Measurements from ENCODE around the gene KCNJ15.

KCNJ15 gene

DNA sequence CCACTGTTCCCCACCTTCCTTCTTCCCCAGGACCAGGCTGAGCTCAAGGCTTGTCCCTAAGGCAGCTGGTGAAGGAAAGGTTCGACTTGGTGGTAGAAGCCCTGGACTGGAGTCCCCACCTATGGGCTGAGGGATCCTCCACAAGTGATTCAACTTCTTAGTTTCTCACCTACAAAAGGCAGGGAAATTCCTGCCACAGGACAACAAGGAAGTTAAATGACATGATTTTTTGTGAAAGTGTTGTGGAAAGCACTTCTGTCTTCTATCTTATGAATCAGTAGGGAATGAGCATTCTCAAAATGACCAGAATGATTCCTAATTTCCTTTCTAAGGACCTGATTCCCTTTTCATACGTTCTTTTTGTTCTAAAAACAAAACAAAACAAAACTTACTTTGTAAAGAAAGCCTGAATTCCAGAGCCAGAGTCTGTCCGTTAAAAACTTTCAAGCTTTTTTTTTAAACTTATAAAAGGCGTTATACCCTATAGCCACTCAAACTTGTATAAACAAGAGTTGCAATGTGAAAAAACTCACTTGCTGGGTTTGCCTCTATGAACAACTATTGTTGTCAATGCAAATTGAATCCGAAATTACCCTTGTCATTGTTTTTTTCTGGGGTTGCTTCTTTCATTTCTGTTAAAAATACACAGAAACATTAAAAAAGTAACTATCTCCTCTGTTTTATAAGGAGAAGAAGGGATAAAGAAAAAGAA lies 12.2 kb downstream of the KCNJ15 start:
- 92% methylated on average over 5 of the region's 5 CpGs for WGBS
- Histone ChIP-seq H3K9ac (ENCODE audit: low read depth, low read length) (no peak overlapping the region), H3K27me3 (ENCODE audit: insufficient read depth, low read length) (no peaks in the 10 kb centered on the region), H3K27ac (ENCODE audit: low read depth, low read length) (no peak overlapping the region), H3K36me3 (ENCODE audit: insufficient read depth, low read length) (no peaks in the 10 kb centered on the region), H3K4me1 (ENCODE audit: insufficient read depth, low read length) (peaks cover 11% of the 10 kb centered on the region; the same call in 1 of the 2 replicates), H3K9me3 (ENCODE audit: insufficient read depth, low read depth, low read length) (no peaks in the 10 kb centered on the region), H3K4me3 (ENCODE audit: low read length) (no peak overlapping the region)

DNA sequence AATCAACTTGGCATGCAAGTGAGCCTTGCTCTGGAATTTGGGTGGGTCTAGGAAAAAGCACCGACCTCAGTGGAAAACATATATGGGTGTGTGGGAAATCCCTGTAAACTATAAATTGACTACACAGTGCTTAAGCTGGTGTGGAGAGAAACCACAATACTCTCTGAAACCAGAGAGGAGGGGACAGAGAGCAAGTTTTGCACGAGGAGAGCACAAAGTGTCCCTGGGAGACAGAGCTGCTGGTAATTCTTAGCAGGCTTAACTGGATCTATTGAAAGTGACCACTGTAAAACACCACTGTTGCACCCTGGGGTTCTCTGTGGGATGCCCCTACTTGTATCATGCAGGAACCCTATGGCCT lies 12.8 kb downstream of the KCNJ15 start:
- no peak overlapping the region for H3K9ac ChIP-seq (ENCODE audit: low read depth, low read length)
- H3K4me3 ChIP-seq (ENCODE audit: low read length) = no peak overlapping the region
- no peaks in the 10 kb centered on the region for H3K36me3 ChIP-seq (ENCODE audit: insufficient read depth, low read length)
- H3K4me1 ChIP-seq (ENCODE audit: insufficient read depth, low read length) = peaks cover 11% of the 10 kb centered on the region; the same call in 1 of the 2 replicates
- no peak overlapping the region for H3K27ac ChIP-seq (ENCODE audit: low read depth, low read length)
- H3K27me3 ChIP-seq (ENCODE audit: insufficient read depth, low read length) = no peaks in the 10 kb centered on the region
- no peaks in the 10 kb centered on the region for H3K9me3 ChIP-seq (ENCODE audit: insufficient read depth, low read depth, low read length)
- 70% methylated on average over 2 of the region's 2 CpGs for WGBS

DNA sequence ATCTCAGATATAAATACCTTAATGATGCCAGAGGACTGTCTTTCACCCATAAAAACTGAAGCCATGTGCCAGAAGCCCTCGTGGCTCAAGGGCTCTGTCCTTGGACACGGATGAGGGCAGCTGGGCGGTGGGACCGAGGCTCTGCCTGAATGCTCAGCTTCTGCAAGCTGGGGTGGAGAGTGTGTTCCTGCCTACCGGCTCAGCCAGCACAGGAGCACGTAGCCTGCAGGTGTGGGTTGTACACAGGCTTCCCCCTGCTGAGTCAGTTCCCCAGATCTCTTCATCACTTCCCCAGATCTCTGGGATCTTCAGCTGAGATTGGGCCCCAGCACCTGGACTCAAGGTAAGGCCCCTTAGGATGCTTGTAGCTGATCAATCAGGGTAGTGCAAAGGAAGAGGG lies 15.4 kb downstream of the KCNJ15 start:
- Histone ChIP-seq H3K36me3 (ENCODE audit: insufficient read depth, low read length) (no peaks in the 10 kb centered on the region), H3K27me3 (ENCODE audit: insufficient read depth, low read length) (no peaks in the 10 kb centered on the region), H3K9ac (ENCODE audit: low read depth, low read length) (no peak overlapping the region), H3K4me3 (ENCODE audit: low read length) (no peak overlapping the region), H3K27ac (ENCODE audit: low read depth, low read length) (no peak overlapping the region), H3K9me3 (ENCODE audit: insufficient read depth, low read depth, low read length) (no peaks in the 10 kb centered on the region), H3K4me1 (ENCODE audit: insufficient read depth, low read length) (peaks cover 11% of the 10 kb centered on the region; the same call in 1 of the 2 replicates)
- 90% methylated on average over 6 of the region's 6 CpGs for WGBS

DNA sequence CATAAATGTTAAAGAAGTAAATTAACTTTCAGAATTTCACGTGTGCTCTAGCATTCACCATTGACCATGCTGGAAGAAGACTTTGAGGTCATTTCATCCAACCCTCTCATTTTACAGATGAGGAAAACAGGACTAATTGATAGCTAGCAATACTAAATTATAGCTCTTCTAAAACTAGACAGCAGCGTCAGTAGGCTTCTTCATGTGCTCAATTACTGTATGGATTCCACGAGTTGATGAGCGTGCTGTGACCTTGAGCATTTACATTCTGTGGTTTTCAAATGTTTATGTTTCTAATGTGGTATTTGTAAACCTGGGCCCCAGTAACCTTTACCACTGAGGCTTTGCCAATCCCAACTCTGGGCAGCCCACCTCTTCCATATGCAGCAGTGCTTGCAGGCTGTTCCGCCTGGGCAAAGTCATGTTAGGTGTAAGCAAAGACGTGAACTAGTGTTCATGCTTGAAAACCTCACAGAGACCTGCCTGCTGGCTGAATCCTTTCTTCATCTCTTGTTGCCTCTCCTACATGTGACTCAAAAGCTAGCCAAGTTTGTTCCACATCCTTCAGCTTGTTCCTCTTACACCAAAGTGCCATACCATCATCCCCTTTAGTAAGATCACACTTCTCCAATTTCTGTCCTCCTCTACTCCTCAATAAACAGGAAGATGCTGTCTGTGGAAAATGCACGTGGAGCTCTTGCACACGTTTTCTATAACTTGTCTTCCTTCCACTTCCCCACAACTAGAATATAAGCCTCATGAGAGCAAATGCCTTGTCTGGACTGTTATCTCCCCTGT lies 17.2 kb downstream of the KCNJ15 start:
- H3K27me3 ChIP-seq (ENCODE audit: insufficient read depth, low read length) = no peaks in the 10 kb centered on the region
- H3K4me3 ChIP-seq (ENCODE audit: low read length) = no peak overlapping the region
- H3K27ac ChIP-seq (ENCODE audit: low read depth, low read length) = no peak overlapping the region
- H3K9ac ChIP-seq (ENCODE audit: low read depth, low read length) = no peak overlapping the region
- no peaks in the 10 kb centered on the region for H3K9me3 ChIP-seq (ENCODE audit: insufficient read depth, low read depth, low read length)
- H3K36me3 ChIP-seq (ENCODE audit: insufficient read depth, low read length) = no peaks in the 10 kb centered on the region
- peaks cover 6% of the 10 kb centered on the region; the same call in 1 of the 2 replicates for H3K4me1 ChIP-seq (ENCODE audit: insufficient read depth, low read length)
- WGBS = 93% methylated on average over 8 of the region's 8 CpGs

DNA sequence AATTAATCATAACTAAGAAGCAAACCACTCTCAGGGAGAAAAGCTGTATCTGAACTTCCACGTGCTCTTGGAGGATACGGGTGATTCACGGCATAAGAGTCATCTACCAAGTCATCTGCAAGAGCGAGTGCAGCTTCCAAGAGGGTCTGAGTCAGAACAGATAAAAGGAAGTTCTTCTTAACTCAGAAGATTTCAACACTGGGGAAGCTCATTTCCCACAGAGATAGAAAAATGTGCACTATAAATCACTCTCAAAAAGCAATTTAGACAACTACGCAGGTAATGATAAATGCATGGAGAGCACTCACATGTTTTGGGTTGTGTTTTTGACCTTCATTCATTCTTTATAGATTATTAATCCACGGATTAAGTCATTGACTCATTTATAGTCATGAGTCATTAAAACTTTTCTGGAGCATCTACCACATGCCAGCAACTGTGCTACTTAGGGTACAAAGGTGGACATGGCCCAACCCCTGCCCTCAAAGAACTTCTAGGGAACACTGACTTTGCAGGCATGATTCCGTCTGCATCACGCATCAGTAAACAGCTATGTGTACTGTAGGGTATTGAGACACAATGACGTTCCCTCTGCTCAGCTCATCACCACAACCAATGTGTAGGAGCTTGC lies 20.8 kb downstream of the KCNJ15 start:
- no peak overlapping the region for H3K4me3 ChIP-seq (ENCODE audit: low read length)
- peaks cover 4% of the 10 kb centered on the region; the same call in 1 of the 2 replicates for H3K4me1 ChIP-seq (ENCODE audit: insufficient read depth, low read length)
- H3K36me3 ChIP-seq (ENCODE audit: insufficient read depth, low read length) = no peaks in the 10 kb centered on the region
- H3K27ac ChIP-seq (ENCODE audit: low read depth, low read length) = no peak overlapping the region
- H3K27me3 ChIP-seq (ENCODE audit: insufficient read depth, low read length) = no peaks in the 10 kb centered on the region
- H3K9me3 ChIP-seq (ENCODE audit: insufficient read depth, low read depth, low read length) = no peaks in the 10 kb centered on the region
- no peak overlapping the region for H3K9ac ChIP-seq (ENCODE audit: low read depth, low read length)
- 90% methylated on average over 9 of the region's 9 CpGs for WGBS

DNA sequence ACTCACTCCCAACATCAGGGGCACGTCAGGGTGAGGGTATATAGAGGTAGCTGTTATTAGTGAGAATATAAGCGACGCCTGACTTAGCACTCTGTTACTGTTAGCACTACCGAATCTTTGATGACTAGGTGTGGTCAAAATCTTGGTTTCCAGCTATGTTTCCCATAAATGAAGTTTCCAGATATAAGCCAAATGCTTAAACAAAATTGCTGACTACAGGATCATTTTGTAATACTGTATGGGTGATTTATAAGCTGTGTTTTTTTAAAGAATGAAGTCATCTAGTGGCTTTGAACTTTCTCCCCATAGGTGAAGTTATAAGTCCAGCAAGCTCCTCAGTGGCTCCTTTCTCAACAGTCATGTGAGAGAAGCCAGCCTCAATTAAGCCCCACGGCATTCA lies 23.7 kb downstream of the KCNJ15 start:
- Histone ChIP-seq H3K27ac (ENCODE audit: low read depth, low read length) (no peak overlapping the region), H3K36me3 (ENCODE audit: insufficient read depth, low read length) (no peaks in the 10 kb centered on the region), H3K9ac (ENCODE audit: low read depth, low read length) (no peak overlapping the region), H3K9me3 (ENCODE audit: insufficient read depth, low read depth, low read length) (no peaks in the 10 kb centered on the region), H3K4me1 (ENCODE audit: insufficient read depth, low read length) (peaks cover 4% of the 10 kb centered on the region; the same call in 1 of the 2 replicates), H3K27me3 (ENCODE audit: insufficient read depth, low read length) (no peaks in the 10 kb centered on the region), H3K4me3 (ENCODE audit: low read length) (no peak overlapping the region)
- 75% methylated on average over 4 of the region's 5 CpGs for WGBS

DNA sequence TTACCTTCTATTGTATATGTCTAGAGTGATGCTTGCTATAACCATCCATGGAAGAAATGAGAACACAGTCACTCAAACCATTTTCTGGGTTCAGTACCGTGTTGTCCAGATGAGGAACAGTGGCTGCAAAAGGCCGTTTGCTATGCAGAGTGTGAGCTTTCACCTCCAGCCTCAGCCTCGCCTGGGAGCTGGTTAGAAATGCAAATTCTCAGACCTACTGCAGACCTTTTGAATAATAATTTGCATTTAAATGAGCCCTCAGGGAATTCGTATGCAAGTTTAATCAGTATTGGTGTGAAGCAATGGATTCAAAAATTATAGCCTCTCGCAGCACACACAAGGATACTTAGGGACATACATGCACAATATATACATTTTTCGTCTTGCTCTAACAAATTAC lies 24.1 kb downstream of the KCNJ15 start:
- Histone ChIP-seq H3K9me3 (ENCODE audit: insufficient read depth, low read depth, low read length) (no peaks in the 10 kb centered on the region), H3K4me1 (ENCODE audit: insufficient read depth, low read length) (peaks cover 4% of the 10 kb centered on the region; the same call in 1 of the 2 replicates), H3K4me3 (ENCODE audit: low read length) (no peak overlapping the region), H3K27me3 (ENCODE audit: insufficient read depth, low read length) (no peaks in the 10 kb centered on the region), H3K27ac (ENCODE audit: low read depth, low read length) (no peak overlapping the region), H3K36me3 (ENCODE audit: insufficient read depth, low read length) (no peaks in the 10 kb centered on the region), H3K9ac (ENCODE audit: low read depth, low read length) (no peak overlapping the region)
- WGBS = 55% methylated on average over 6 of the region's 6 CpGs

DNA sequence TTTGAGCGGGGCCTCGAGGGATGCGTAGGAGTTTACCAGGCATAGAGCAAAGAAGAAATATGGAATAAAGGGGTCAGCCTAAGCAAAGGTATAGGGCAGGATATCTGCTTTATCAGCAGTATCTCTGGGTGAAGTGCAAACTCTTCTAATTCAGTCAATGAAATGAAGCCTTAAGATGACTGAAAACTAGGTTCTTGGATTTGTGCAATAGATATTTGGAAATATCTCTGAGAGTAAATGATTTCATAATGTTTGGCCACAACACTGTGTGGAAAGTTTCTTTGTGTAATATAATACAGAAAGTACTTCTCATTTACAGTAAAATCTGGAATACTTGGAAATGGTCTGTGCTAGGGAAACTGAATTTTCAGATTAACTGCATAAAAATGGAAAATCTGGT lies 26.1 kb downstream of the KCNJ15 start:
- no peak overlapping the region for H3K4me3 ChIP-seq (ENCODE audit: low read length)
- H3K9me3 ChIP-seq (ENCODE audit: insufficient read depth, low read depth, low read length) = no peaks in the 10 kb centered on the region
- H3K36me3 ChIP-seq (ENCODE audit: insufficient read depth, low read length) = no peaks in the 10 kb centered on the region
- 95% methylated on average over 3 of the region's 3 CpGs for WGBS
- no peaks in the 10 kb centered on the region for H3K27me3 ChIP-seq (ENCODE audit: insufficient read depth, low read length)
- H3K27ac ChIP-seq (ENCODE audit: low read depth, low read length) = no peak overlapping the region
- peaks cover 4% of the 10 kb centered on the region; the same call in 1 of the 2 replicates for H3K4me1 ChIP-seq (ENCODE audit: insufficient read depth, low read length)
- no peak overlapping the region for H3K9ac ChIP-seq (ENCODE audit: low read depth, low read length)

DNA sequence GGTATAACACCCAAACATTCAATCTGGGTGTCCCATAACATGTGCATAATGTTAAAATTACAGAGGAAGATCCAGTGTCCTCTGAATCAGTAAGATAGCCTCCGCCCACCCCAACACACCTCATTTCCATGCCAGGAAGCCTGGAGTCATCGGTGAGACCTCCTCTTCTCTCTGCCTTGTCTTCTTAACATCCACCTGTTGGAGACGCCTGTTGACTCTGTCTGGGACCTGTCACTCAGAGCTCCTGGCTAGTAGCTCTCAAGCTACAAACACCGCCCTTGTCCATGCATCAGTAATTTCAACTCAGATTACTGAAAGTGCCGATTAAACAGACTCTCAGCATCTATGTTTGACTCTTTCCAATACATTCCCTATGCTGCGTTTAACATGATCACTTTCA lies 27.4 kb downstream of the KCNJ15 start:
- Histone ChIP-seq H3K36me3 (ENCODE audit: insufficient read depth, low read length) (no peaks in the 10 kb centered on the region), H3K27ac (ENCODE audit: low read depth, low read length) (no peak overlapping the region), H3K4me3 (ENCODE audit: low read length) (no peak overlapping the region), H3K9me3 (ENCODE audit: insufficient read depth, low read depth, low read length) (no peaks in the 10 kb centered on the region), H3K9ac (ENCODE audit: low read depth, low read length) (no peak overlapping the region), H3K27me3 (ENCODE audit: insufficient read depth, low read length) (no peaks in the 10 kb centered on the region), H3K4me1 (ENCODE audit: insufficient read depth, low read length) (peaks cover 4% of the 10 kb centered on the region; the same call in 1 of the 2 replicates)
- 93% methylated on average over 6 of the region's 6 CpGs for WGBS

DNA sequence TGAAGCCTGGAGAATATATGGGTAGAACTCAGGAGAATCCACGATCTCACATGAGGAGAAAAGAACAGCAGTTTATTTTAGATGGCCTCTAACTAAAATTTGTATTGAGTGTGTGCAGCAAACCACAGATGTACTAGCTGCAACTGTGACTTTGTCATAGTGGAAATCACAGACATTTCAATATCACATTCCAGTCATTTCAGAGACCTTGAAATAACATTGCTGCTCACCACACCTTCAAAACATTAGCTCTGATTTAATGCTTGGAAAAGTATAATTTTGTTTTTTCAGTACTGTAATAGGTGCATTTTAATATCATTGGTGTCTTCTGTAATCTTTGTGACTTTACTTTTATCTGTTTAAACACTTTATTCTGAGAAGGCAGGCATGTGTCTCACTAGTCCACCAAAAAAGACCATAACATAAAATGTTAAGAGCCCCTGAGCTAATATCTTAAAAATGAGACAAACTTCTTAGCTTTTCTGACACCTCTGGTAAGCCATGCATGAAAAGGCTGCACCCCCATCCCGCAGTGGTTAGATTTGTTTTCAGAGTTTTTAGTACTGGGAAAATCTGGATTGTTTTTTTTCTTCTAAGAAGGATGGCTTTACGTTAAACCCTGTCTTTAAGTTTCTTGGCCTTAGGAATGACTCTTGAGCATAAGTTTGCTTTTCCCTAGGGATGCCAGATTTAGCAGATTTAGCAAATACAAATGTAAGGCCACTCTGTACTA lies 30.1 kb downstream of the KCNJ15 start:
- no peaks in the 10 kb centered on the region for H3K9me3 ChIP-seq (ENCODE audit: insufficient read depth, low read depth, low read length)
- no peaks in the 10 kb centered on the region for H3K36me3 ChIP-seq (ENCODE audit: insufficient read depth, low read length)
- H3K9ac ChIP-seq (ENCODE audit: low read depth, low read length) = no peak overlapping the region
- H3K27me3 ChIP-seq (ENCODE audit: insufficient read depth, low read length) = no peaks in the 10 kb centered on the region
- no peak overlapping the region for H3K27ac ChIP-seq (ENCODE audit: low read depth, low read length)
- 92% methylated on average over 3 of the region's 3 CpGs for WGBS
- no peak overlapping the region for H3K4me3 ChIP-seq (ENCODE audit: low read length)
- H3K4me1 ChIP-seq (ENCODE audit: insufficient read depth, low read length) = peaks cover 3% of the 10 kb centered on the region; the same call in 1 of the 2 replicates

Measured in HUES64 (cell line).